Measurements from ENCODE around the gene RNLS. TPM values are rescaled to one million over a fixed set of nuclear protein-coding genes. Genes with fewer than 3 reads are reported as not detected.
"Not testable (repeated sequence)": the region's sequence is repeated elsewhere in the genome, so short reads cannot be mapped to it uniquely, and the experiment has no call there.

Gene RNLS
- total RNA-seq, 1 experiment from 2014 or later, result not detected

DNA sequence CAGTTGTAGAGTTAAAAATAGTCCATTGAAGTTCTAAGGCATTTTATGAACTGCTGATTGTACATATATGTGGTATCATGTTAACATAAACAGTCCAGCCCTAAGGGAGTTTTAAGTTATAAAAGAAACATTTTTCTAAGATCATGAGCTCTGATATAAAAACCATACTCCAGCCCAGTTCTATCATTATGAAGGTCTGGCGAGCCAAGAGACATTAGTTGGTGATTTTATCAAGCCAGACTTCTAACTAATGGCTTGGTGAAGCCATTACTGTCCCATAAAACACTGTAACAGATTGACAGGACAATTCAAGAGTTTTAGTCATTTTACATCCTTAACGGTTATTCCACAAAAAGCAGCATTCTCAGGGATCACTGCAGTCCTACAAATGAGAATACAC, 221.6 kb downstream of the RNLS start:
- Histone ChIP-seq H3K4me3 (replicated peaks in 1 of 2; ENCODE audit: low read depth in 1 of 2, low read length in 2 of 2) (no peak overlapping the region), H3K36me3 (ENCODE audit: control insufficient read depth in 1 of 2, insufficient read depth in 2 of 2, low read length in 2 of 2) (no peaks in the 10 kb centered on the region), H3K9me3 (ENCODE audit: control insufficient read depth in 1 of 2, insufficient read depth in 1 of 2, low read depth in 1 of 2, low read length in 2 of 2) (no peaks in the 10 kb centered on the region), H3K4me1 (ENCODE audit: control insufficient read depth in 1 of 2, insufficient read depth in 2 of 2, low read length in 2 of 2) (no peaks in the 10 kb centered on the region), H3K27me3 (ENCODE audit: insufficient read depth, low read length) (no peaks in the 10 kb centered on the region), H3K27ac (ENCODE audit: low read depth, low read length) (no peak overlapping the region), H3K9ac (ENCODE audit: low read length) (no peak overlapping the region), H4K20me1 (ENCODE audit: insufficient read depth) (no peaks in the 10 kb centered on the region), H3K4me2 (ENCODE audit: low read length) (no peak overlapping the region), H3K79me2 (ENCODE audit: insufficient read depth, low read length) (no peaks in the 10 kb centered on the region), H2AFZ (ENCODE audit: low read depth, low read length, poor library complexity, severe bottlenecking) (no peak overlapping the region), H3K9me2 (ENCODE audit: insufficient read depth) (no peaks in the 10 kb centered on the region)
- ATAC-seq, result no peak
- BruUV-seq (replicated peaks), result no TSS peak
- ChIA-PET POLR2A (no interaction called here), RAD21 (ENCODE audit: low non-redundant PET in 1 of 2, low total read pairs in 2 of 2, uncharacterized antibody in 2 of 2, unreplicated experiment in 2 of 2) (no interaction called here), CTCF (no interaction called here)
- no peak for DNase-seq (ENCODE audit: low read depth, low spot score)
- TF ChIP-seq, protein P1, sequence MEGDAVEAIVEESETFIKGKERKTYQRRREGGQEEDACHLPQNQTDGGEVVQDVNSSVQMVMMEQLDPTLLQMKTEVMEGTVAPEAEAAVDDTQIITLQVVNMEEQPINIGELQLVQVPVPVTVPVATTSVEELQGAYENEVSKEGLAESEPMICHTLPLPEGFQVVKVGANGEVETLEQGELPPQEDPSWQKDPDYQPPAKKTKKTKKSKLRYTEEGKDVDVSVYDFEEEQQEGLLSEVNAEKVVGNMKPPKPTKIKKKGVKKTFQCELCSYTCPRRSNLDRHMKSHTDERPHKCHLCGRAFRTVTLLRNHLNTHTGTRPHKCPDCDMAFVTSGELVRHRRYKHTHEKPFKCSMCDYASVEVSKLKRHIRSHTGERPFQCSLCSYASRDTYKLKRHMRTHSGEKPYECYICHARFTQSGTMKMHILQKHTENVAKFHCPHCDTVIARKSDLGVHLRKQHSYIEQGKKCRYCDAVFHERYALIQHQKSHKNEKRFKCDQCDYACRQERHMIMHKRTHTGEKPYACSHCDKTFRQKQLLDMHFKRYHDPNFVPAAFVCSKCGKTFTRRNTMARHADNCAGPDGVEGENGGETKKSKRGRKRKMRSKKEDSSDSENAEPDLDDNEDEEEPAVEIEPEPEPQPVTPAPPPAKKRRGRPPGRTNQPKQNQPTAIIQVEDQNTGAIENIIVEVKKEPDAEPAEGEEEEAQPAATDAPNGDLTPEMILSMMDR (IDR thresholded peaks at IDR 0.05 in 2 of 3, conservative IDR thresholded peaks at IDR 0.05 in 1 of 3; ENCODE audit: borderline replicate concordance in 1 of 3, insufficient read depth in 1 of 3, low read depth in 2 of 3, low read length in 2 of 3), result no peak
- intact Hi-C loops (cut with micrococcal nuclease), result no loop called here

DNA sequence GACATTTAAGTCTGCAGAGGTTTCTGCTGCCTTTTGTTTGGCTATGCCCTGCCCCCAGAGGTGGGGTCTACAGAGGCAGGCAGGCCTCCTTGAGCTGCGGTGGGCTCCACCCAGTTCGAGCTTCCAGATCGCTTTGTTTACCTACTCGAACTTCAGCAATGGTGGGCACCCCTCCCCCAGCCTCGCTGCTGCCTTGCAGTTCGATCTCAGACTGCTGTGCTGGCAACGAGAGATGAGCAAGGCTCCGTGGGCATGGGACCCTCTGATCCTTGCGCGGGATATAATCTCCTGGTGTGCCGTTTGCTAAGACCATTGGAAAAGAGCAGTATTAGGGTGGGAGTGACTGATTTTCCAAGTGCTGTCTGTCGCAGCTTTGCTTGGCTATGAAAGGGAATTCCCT, 227.4 kb downstream of the RNLS start:
- H3K4me2 ChIP-seq (ENCODE audit: low read length); H3K27me3 ChIP-seq (ENCODE audit: insufficient read depth, low read length); CTCF ChIA-PET; H3K79me2 ChIP-seq (ENCODE audit: insufficient read depth, low read length); H4K20me1 ChIP-seq (ENCODE audit: insufficient read depth); POLR2A ChIA-PET; H3K4me1 ChIP-seq (ENCODE audit: control insufficient read depth in 1 of 2, insufficient read depth in 2 of 2, low read length in 2 of 2); H2AFZ ChIP-seq (ENCODE audit: low read depth, low read length, poor library complexity, severe bottlenecking); H3K4me3 ChIP-seq (replicated peaks in 1 of 2; ENCODE audit: low read depth in 1 of 2, low read length in 2 of 2); BruUV-seq (replicated peaks); H3K9me2 ChIP-seq (ENCODE audit: insufficient read depth); H3K27ac ChIP-seq (ENCODE audit: low read depth, low read length); intact Hi-C loops (cut with micrococcal nuclease); ATAC-seq; DNase-seq (ENCODE audit: low read depth, low spot score); H3K9ac ChIP-seq (ENCODE audit: low read length); H3K36me3 ChIP-seq (ENCODE audit: control insufficient read depth in 1 of 2, insufficient read depth in 2 of 2, low read length in 2 of 2); H3K9me3 ChIP-seq (ENCODE audit: control insufficient read depth in 1 of 2, insufficient read depth in 1 of 2, low read depth in 1 of 2, low read length in 2 of 2); RAD21 ChIA-PET (ENCODE audit: low non-redundant PET in 1 of 2, low total read pairs in 2 of 2, uncharacterized antibody in 2 of 2, unreplicated experiment in 2 of 2): not testable (repeated sequence)

All from HCT116 (cell line).